Measurements from ENCODE around the gene AP3S2. TPM values are rescaled to one million over a fixed set of nuclear protein-coding genes. Genes with fewer than 3 reads are reported as not detected.
A peak's percentile ranks its signal among the peaks of the same experiment; 100 is the strongest.
"Not testable (repeated sequence)": the region's sequence is repeated elsewhere in the genome, so short reads cannot be mapped to it uniquely, and the experiment has no call there.

Gene AP3S2
- total RNA-seq, 1 donor from 2014 or later: 30.9 TPM

DNA sequence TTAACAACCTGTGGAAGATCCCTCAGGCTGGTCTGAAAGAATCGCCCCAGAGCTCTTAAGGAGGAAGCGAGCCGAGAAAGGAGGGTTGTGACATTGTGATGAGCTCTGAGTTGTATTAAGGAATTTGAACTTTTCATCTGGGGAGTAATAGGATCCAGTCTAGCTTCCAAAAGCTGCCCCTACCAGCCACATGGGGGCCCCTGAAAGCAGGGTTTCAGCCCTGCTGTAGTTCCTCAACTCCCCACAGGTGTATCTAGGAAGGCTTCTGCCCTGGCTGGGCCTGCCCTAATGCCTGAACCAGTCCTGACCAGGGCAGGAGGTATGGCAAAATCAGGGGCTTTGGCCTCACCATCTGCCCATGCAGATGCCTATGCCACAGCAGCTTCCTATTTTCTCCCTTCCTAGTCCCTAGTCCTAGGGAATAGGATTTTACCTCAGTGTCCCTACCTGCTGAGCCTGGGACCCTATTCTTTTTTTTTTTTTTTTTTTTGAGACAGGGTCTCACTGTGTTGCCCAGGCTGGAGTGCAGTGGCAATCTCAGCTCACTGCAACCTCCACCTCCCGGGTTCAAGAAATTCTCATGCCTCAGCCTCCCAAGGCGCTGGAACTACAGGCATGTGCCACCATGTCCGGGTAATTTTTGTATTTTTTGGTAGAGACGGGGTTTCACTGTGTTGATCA, 5.0 kb upstream of the AP3S2 start:
- Mint-ChIP-seq H3K9me3 (ENCODE audit: low read depth) (no peaks in the 10 kb centered on the region), H3K27ac (no peak overlapping the region), H3K36me3 (ENCODE audit: insufficient read depth) (peaks cover 12% of the 10 kb centered on the region), H3K27me3 (no peaks in the 10 kb centered on the region), H3K4me1 (ENCODE audit: low read depth) (no peaks in the 10 kb centered on the region), H3K4me3 (ENCODE audit: low read depth) (no peak overlapping the region)
- TF ChIP-seq, protein P1, sequence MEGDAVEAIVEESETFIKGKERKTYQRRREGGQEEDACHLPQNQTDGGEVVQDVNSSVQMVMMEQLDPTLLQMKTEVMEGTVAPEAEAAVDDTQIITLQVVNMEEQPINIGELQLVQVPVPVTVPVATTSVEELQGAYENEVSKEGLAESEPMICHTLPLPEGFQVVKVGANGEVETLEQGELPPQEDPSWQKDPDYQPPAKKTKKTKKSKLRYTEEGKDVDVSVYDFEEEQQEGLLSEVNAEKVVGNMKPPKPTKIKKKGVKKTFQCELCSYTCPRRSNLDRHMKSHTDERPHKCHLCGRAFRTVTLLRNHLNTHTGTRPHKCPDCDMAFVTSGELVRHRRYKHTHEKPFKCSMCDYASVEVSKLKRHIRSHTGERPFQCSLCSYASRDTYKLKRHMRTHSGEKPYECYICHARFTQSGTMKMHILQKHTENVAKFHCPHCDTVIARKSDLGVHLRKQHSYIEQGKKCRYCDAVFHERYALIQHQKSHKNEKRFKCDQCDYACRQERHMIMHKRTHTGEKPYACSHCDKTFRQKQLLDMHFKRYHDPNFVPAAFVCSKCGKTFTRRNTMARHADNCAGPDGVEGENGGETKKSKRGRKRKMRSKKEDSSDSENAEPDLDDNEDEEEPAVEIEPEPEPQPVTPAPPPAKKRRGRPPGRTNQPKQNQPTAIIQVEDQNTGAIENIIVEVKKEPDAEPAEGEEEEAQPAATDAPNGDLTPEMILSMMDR (IDR thresholded peaks at IDR 0.05; ENCODE audit: unreplicated experiment): peak; percentile 75
- DNase-seq (ENCODE audit: low spot score, unreplicated experiment): peak; percentile 26

DNA sequence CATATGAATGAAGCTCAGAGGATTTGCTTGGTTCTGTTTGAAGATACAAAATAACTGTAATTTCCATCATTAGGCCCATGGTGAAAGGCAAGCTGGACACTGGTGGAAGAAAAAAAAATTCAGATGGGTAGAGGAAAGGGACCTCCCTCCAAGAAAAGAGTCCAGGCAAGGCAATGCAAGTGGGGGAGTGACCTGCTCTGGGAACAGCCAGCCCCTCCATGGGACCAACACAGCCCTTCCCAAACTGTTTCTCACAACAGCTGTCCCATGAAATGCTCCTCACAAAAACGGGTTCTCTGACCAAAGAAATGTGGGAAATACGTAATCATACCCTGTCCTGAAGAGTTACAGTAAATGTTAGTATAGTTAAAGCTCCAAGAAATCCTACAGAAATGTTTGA, 4.4 kb upstream of the AP3S2 start:
- Mint-ChIP-seq H3K27ac (no peak overlapping the region), H3K4me1 (ENCODE audit: low read depth) (peaks cover 2% of the 10 kb centered on the region), H3K36me3 (ENCODE audit: insufficient read depth) (peaks cover 12% of the 10 kb centered on the region), H3K4me3 (ENCODE audit: low read depth) (no peak overlapping the region), H3K9me3 (ENCODE audit: low read depth) (no peaks in the 10 kb centered on the region), H3K27me3 (no peaks in the 10 kb centered on the region)
- TF ChIP-seq, protein P1 (IDR thresholded peaks at IDR 0.05; ENCODE audit: unreplicated experiment): no peak
- DNase-seq (ENCODE audit: low spot score, unreplicated experiment): no peak

DNA sequence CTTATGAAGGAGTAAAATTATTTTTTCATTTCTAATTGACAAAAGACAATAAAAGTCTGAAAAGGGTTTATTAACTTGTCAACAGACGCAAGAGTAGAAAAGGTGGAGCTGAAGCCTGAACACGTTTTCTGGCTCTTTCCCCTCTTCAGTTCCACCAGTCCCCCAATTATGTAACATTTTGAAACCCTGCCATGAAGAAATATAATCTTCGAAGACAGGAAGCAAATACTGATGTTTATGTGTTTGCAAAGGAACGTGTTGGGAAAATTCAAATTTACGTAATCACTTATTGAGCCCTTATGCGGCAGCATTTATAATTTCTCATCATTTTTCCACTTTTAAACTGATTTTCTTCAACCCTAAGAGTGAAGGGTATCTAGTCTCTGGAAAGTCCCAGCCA, 767 bp downstream of the AP3S2 start:
- H3K9me3 Mint-ChIP-seq (ENCODE audit: low read depth): no peaks in the 10 kb centered on the region
- H3K27ac Mint-ChIP-seq: peak overlapping the region; percentile 93
- peaks cover 1% of the 10 kb centered on the region for H3K36me3 Mint-ChIP-seq (ENCODE audit: insufficient read depth)
- TF ChIP-seq, protein P1 (IDR thresholded peaks at IDR 0.05; ENCODE audit: unreplicated experiment): no peak
- peaks cover 8% of the 10 kb centered on the region for H3K4me1 Mint-ChIP-seq (ENCODE audit: low read depth)
- no peaks in the 10 kb centered on the region for H3K27me3 Mint-ChIP-seq
- H3K4me3 Mint-ChIP-seq (ENCODE audit: low read depth): peak overlapping the region; percentile 93
- DNase-seq (ENCODE audit: low spot score, unreplicated experiment): no peak

DNA sequence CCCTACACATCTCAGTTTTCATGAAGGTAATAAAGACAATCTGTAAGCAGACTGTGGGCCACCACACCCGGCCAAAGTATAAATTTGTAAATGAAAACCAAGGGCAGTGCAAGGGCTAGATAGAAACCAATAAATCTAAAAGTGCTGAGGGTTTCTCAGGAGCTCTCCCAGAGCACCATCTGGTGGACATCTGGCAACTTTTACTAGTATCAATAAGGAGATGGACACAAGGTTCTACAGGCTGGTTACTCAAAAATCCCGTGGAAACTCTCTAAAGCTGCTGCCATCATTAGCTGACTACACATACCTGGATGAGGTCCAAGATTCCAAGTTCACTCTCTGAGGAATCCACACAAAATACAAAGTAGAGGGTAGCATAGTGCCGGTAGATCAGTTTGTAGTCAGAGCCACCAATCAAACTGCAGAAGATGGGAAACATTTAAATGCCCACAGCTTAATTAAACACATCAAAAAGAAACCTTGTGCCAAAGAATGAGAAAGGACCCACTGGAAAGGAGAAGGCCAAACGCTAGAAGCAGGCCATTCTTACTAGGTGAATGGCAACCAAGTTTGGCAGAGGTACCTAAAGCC, 5.5 kb downstream of the AP3S2 start:
- Mint-ChIP-seq H3K27ac (peak overlapping the region; percentile 50), H3K27me3 (no peaks in the 10 kb centered on the region), H3K9me3 (ENCODE audit: low read depth) (no peaks in the 10 kb centered on the region), H3K4me1 (ENCODE audit: low read depth) (peaks cover 5% of the 10 kb centered on the region), H3K36me3 (ENCODE audit: insufficient read depth) (peaks cover 8% of the 10 kb centered on the region), H3K4me3 (ENCODE audit: low read depth) (no peak overlapping the region)
- no peak for DNase-seq (ENCODE audit: low spot score, unreplicated experiment)
- TF ChIP-seq, protein P1 (IDR thresholded peaks at IDR 0.05; ENCODE audit: unreplicated experiment): peak; percentile 51

DNA sequence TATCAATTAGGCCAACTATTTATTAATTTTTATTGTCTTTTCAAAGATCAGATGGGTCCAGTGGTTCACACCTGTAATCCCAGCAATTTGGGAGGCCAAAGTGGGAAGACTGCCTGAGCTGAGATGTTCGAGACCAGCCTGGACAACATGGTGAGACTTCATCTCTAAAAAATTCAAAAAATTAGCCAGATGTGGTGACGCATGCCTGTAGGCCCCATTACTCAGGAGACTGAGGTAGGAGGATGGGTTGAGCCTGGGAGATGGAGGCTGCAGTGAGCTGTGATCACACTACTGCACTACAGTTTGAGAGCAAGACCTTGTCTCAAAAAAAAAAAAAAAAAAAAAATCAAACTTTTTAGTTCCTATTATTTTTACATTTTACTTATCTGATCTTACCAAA, 8.2 kb downstream of the AP3S2 start:
- Mint-ChIP-seq H3K27ac (no peak overlapping the region), H3K36me3 (ENCODE audit: insufficient read depth) (peaks cover 11% of the 10 kb centered on the region), H3K9me3 (ENCODE audit: low read depth) (no peaks in the 10 kb centered on the region), H3K4me3 (ENCODE audit: low read depth) (no peak overlapping the region), H3K27me3 (no peaks in the 10 kb centered on the region), H3K4me1 (ENCODE audit: low read depth) (no peaks in the 10 kb centered on the region)
- DNase-seq (ENCODE audit: low spot score, unreplicated experiment): no peak
- TF ChIP-seq, protein P1 (IDR thresholded peaks at IDR 0.05; ENCODE audit: unreplicated experiment): no peak

DNA sequence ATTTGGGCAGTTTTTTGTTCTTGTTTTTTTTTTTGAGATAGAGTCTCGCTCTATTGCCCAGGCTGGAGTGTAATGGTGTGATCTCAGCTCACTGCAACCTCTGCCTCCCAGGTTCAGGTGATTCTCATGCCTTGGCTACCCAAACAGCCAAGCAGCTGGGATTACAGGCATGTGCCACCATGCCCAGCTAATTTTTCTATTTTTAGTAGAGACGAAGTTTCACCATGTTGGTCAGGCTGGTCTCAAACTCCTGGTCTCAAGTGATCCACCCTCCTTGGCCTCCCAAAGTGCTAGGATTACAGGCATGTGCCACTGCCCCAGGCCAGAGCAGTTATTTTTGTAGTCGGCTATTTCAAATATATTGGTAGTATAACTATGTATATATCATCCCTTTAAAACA, 8.6 kb downstream of the AP3S2 start:
- peaks cover 11% of the 10 kb centered on the region for H3K36me3 Mint-ChIP-seq (ENCODE audit: insufficient read depth)
- H3K4me3 Mint-ChIP-seq (ENCODE audit: low read depth); H3K4me1 Mint-ChIP-seq (ENCODE audit: low read depth); H3K27ac Mint-ChIP-seq; H3K9me3 Mint-ChIP-seq (ENCODE audit: low read depth); H3K27me3 Mint-ChIP-seq; DNase-seq (ENCODE audit: low spot score, unreplicated experiment): not testable (repeated sequence)

Data from progenitor cell of endocrine pancreas (in vitro differentiated cells).